DND-41 (cell line): ENCODE measurements around the gene ZDHHC11B.
"Not testable (repeated sequence)": the region's sequence is repeated elsewhere in the genome, so short reads cannot be mapped to it uniquely, and the experiment has no call there.

Experiments
- ATAC-seq: fragments of 200-7000 bp; cut with Tn5 transposase; 3 replicates; pipeline ENCODE4 v1.9.1; 2021; ENCODE audit warnings: low read depth; ENCODE audit not compliant: insufficient read depth
- DNase-seq: peaks from one replicate; pipeline ENCODE4 v3.0.0-alpha.2; 2020
- H2AFZ ChIP-seq: 2 replicates; pipeline ENCODE4 v1.6.0; 2012; ENCODE audit warnings: low read depth, low read length
- H3K27ac ChIP-seq: 2 replicates; pipeline ENCODE4 v1.5.1; 2012; ENCODE audit warnings: low read length, inconsistent platforms
- H3K27me3 ChIP-seq: fragments of 200-600 bp; sonication (generic); 2 replicates; pipeline ENCODE4 v1.6.0; 2012; ENCODE audit warnings: low read length, mild to moderate bottlenecking, inconsistent platforms; ENCODE audit not compliant: insufficient read depth, poor library complexity
- H3K36me3 ChIP-seq: 2 replicates; pipeline ENCODE4 v1.5.1; 2012; ENCODE audit warnings: low read length, inconsistent platforms; ENCODE audit not compliant: insufficient read depth
- H3K4me1 ChIP-seq: 2 replicates; pipeline ENCODE4 v1.5.1; 2012; ENCODE audit warnings: mild to moderate bottlenecking, low read length; ENCODE audit not compliant: insufficient read depth
- H3K4me2 ChIP-seq: 2 replicates; pipeline ENCODE4 v1.6.0; 2012; ENCODE audit warnings: mild to moderate bottlenecking, moderate library complexity, low read length, inconsistent platforms; ENCODE audit not compliant: insufficient read depth
- H3K4me3 ChIP-seq, 2 experiments: fragments of 200-600 bp in 1 of 2; shearing (Covaris generic) in 1 of 2; 2 replicates each; pipeline ENCODE4 v1.5.1; 2012 to 2016; ENCODE audit warnings: inconsistent platforms in 2 of 2, low read length in 2 of 2, mild to moderate bottlenecking in 2 of 2, low read depth in 1 of 2, moderate library complexity in 1 of 2
- H3K79me2 ChIP-seq: 2 replicates; pipeline ENCODE4 v1.6.0; 2012; ENCODE audit warnings: low read length, inconsistent platforms; ENCODE audit not compliant: insufficient read depth
- H3K9ac ChIP-seq: 2 replicates; pipeline ENCODE4 v1.6.0; 2012; ENCODE audit warnings: low read depth, mild to moderate bottlenecking, inconsistent platforms, low read length, moderate library complexity
- H3K9me3 ChIP-seq: 2 replicates; pipeline ENCODE4 v1.5.1; 2012; ENCODE audit warnings: low read length, moderate library complexity, mild to moderate bottlenecking, inconsistent platforms; ENCODE audit not compliant: insufficient read depth, severe bottlenecking
- H4K20me1 ChIP-seq: 2 replicates; pipeline ENCODE4 v1.6.0; 2012; ENCODE audit warnings: low read length; ENCODE audit not compliant: insufficient read depth
- CTCF ChIP-seq: IDR thresholded peaks from 2 replicates; pipeline ENCODE4 v1.5.1; 2012; ENCODE audit warnings: borderline replicate concordance, low read length, moderate library complexity, mild to moderate bottlenecking; ENCODE audit not compliant: poor library complexity, severe bottlenecking; ENCODE audit errors: extremely low read depth
- EZH2 ChIP-seq: IDR thresholded peaks from 3 replicates; pipeline ENCODE4 v1.6.1; 2012; ENCODE audit warnings: borderline replicate concordance, low read depth, mild to moderate bottlenecking, moderate library complexity, low read length, inconsistent platforms; ENCODE audit not compliant: severe bottlenecking

ZDHHC11B gene

GRCh38 chr5:683551-684481, 100.7 kb downstream of the ZDHHC11B start:
- DNase-seq (no peak), ATAC-seq (no peak)
- no peak overlapping the region for H2AFZ ChIP-seq
- no peaks in the 10 kb centered on the region for H3K27me3 ChIP-seq
- H3K27ac ChIP-seq = no peak overlapping the region
- no peak for TF ChIP-seq EZH2
- no peak for TF ChIP-seq CTCF
- no peaks in the 10 kb centered on the region for H3K9me3 ChIP-seq
- no peaks in the 10 kb centered on the region for H3K4me1 ChIP-seq
- no peaks in the 10 kb centered on the region for H3K36me3 ChIP-seq
- H3K4me2 ChIP-seq = no peak overlapping the region
- H3K79me2 ChIP-seq = no peaks in the 10 kb centered on the region
- H4K20me1 ChIP-seq = no peaks in the 10 kb centered on the region
- H3K9ac ChIP-seq = no peak overlapping the region
- H3K4me3 ChIP-seq = no peak overlapping the region

- H3K79me2 ChIP-seq, H2AFZ ChIP-seq, ATAC-seq, H4K20me1 ChIP-seq, H3K9me3 ChIP-seq, H3K27me3 ChIP-seq, H3K9ac ChIP-seq, DNase-seq, H3K4me2 ChIP-seq, H3K4me1 ChIP-seq, H3K27ac ChIP-seq, H3K36me3 ChIP-seq, H3K4me3 ChIP-seq: not testable (repeated sequence)
These were observed 101.7 kb downstream of the ZDHHC11B start for GRCh38 chr5:682651-683358.

GRCh38 chr5:682216-682615, 102.3 kb downstream of the ZDHHC11B start:
- not testable (repeated sequence) for H3K9me3 ChIP-seq, ATAC-seq, DNase-seq, H4K20me1 ChIP-seq, H3K4me2 ChIP-seq, H3K27ac ChIP-seq, H3K4me3 ChIP-seq, H3K4me1 ChIP-seq, H2AFZ ChIP-seq, H3K27me3 ChIP-seq, H3K36me3 ChIP-seq, H3K79me2 ChIP-seq, H3K9ac ChIP-seq

GRCh38 chr5:681317-682191, 103.0 kb downstream of the ZDHHC11B start:
- not testable (repeated sequence) for H3K27me3 ChIP-seq, H3K4me2 ChIP-seq, H3K4me1 ChIP-seq, ATAC-seq, H3K9ac ChIP-seq, DNase-seq, H3K4me3 ChIP-seq, H4K20me1 ChIP-seq, H3K9me3 ChIP-seq, H3K27ac ChIP-seq, H2AFZ ChIP-seq, H3K79me2 ChIP-seq, H3K36me3 ChIP-seq

- not testable (repeated sequence) for H4K20me1 ChIP-seq, H3K4me1 ChIP-seq, DNase-seq, H3K4me2 ChIP-seq, H3K27me3 ChIP-seq, H3K9me3 ChIP-seq, H3K36me3 ChIP-seq, H3K79me2 ChIP-seq, H3K4me3 ChIP-seq, ATAC-seq, H2AFZ ChIP-seq, H3K9ac ChIP-seq, H3K27ac ChIP-seq
These were observed 103.7 kb downstream of the ZDHHC11B start for GRCh38 chr5:680836-681235.

- not testable (repeated sequence) for H4K20me1 ChIP-seq, DNase-seq, H3K9me3 ChIP-seq, H3K79me2 ChIP-seq, H3K9ac ChIP-seq, H3K4me1 ChIP-seq, H3K27ac ChIP-seq, H2AFZ ChIP-seq, ATAC-seq, H3K36me3 ChIP-seq, H3K27me3 ChIP-seq, H3K4me2 ChIP-seq, H3K4me3 ChIP-seq
These were observed 104.3 kb downstream of the ZDHHC11B start for GRCh38 chr5:680118-680795.
